HG02759 (cell line): ENCODE measurements around the gene MAGEC3.

Source experiments
- ATAC-seq: cut with Tn5 transposase; IDR thresholded peaks from one replicate; pipeline ENCODE4 v1.9.1; 2021; ENCODE audit warnings: mild to moderate bottlenecking, moderate library complexity; ENCODE audit not compliant: unreplicated experiment

The MAGEC3 gene

DNA sequence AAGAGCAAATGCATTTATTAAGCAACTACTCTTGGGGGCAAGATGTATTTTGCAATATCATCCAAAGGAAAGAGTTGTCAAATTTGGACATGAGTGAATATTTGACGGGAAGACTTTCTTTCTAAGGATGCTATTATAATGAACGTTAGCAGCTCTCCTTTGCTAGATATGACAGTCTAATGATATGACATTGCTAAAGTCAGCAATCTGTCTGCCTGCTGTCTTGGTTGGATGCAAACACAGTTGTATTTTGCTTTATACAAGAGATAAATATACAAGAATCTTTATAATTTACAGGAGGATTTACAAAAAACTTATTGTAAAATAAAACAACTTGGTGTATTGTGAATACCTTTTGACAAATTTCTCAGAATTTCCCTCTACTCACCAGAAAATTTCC lies 103.1 kb downstream of the MAGEC3 start:
- ATAC-seq, result no peak

DNA sequence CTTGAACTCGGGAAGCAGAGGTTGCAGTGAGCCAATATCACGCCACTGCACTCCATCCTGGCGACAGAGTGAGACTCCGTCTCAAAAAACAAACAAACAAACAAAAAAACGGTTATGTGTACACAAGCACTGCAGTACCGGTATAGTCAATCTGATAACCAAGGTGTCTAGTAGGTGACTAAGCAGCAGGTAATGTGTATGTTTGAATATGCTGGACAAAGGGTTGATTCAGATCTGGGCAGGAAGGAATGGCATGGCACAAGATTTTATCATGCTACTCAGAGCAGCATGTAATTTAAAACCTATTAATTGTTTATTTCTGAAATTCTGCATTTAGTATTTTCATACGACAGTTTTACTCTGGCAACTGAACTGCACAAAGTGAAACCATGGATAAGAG lies 107.3 kb downstream of the MAGEC3 start:
- no peak for ATAC-seq

DNA sequence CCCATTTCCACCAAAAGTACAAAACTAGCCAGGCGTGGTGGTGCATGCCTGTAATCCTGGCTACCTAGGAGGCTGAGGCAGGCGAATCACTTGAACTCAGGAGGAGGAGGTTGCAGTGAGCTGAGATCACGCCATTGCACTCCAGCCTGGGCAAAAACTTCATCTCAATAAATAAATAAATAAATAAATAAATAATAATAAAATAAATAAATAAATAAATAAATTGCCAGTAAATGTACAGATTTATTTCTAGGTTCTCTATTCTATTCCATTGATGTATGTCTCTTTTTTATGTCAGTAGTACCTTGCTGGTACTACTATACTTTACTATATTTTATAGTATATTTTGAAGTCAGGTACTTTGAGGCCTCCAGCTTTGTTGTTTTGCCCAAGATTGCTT lies 109.2 kb downstream of the MAGEC3 start:
- no peak for ATAC-seq
